ENCODE data around the gene ITSN1.

DNA sequence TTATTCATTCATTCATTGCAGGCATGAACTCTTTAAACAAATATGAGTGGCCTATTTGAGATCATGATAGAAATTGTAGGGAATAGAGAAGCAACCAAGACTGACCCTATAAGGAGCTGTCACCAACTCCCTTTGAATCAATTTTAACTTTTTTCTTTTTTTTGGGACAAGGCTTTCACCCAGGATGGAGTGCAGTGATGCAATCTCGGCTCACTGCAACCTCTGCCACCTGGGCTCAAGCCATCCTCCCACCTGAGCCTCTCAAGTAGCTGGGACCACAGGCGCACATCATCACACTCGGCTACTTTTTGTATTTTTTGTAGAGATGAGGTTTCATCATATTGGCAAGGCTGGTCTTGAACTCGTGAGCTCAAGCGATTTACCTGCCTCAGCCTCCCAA lies 290.4 kb downstream of the ITSN1 start:
- TF ChIP-seq REST (IDR thresholded peaks at IDR 0.05; ENCODE audit: low read depth) (no peak), TAF1 (IDR thresholded peaks at IDR 0.05; ENCODE audit: low read depth) (no peak)

Data from Ishikawa (cell line).